ENCODE data around the gene PACC1.
"Not testable (repeated sequence)": the region's sequence is repeated elsewhere in the genome, so short reads cannot be mapped to it uniquely, and the experiment has no call there.

The PACC1 gene

GRCh38 chr1:212395678-212396437, 18.8 kb downstream of the PACC1 start:
- DNase-seq, result not testable (repeated sequence)

- DNase-seq, result no peak
Measured at GRCh38 chr1:212388985-212389716, 25.5 kb downstream of the PACC1 start.

GRCh38 chr1:212386029-212386428, 28.7 kb downstream of the PACC1 start:
- no peak for DNase-seq

- no peak for DNase-seq
Measured at GRCh38 chr1:212381397-212382035, 33.2 kb downstream of the PACC1 start.

GRCh38 chr1:212379366-212379765, 35.3 kb downstream of the PACC1 start:
- DNase-seq, result no peak

GRCh38 chr1:212377644-212378043, 37.0 kb downstream of the PACC1 start:
- DNase-seq, result no peak

GRCh38 chr1:212375986-212376385, 38.7 kb downstream of the PACC1 start:
- DNase-seq, result no peak

- peak in 2 of 4 experiments; percentile 2 to 11 for DNase-seq
Measured at GRCh38 chr1:212368073-212368484, 46.6 kb downstream of the PACC1 start.

- no peak for DNase-seq
Measured at GRCh38 chr1:212367474-212368072, 47.1 kb downstream of the PACC1 start.

GRCh38 chr1:212366901-212367300, 47.8 kb downstream of the PACC1 start:
- no peak for DNase-seq

- DNase-seq, result no peak
Measured at GRCh38 chr1:212364985-212365384, 49.7 kb downstream of the PACC1 start.

GRCh38 chr1:212359794-212360479, 54.7 kb downstream of the PACC1 start:
- no peak for DNase-seq

- DNase-seq, result no peak
Measured at GRCh38 chr1:212355230-212355969, 59.3 kb downstream of the PACC1 start.

GRCh38 chr1:212354464-212354863, 60.2 kb downstream of the PACC1 start:
- no peak for DNase-seq

GRCh38 chr1:212353181-212353580, 61.5 kb downstream of the PACC1 start:
- DNase-seq, result no peak

GRCh38 chr1:212351588-212352362, 62.9 kb downstream of the PACC1 start:
- no peak for DNase-seq

- no peak for DNase-seq
Measured at GRCh38 chr1:212346601-212347000, 68.1 kb downstream of the PACC1 start.

GRCh38 chr1:212344905-212345304, 69.8 kb downstream of the PACC1 start:
- DNase-seq, result no peak

- DNase-seq, result no peak
Measured at GRCh38 chr1:212341090-212341489, 73.6 kb downstream of the PACC1 start.

GRCh38 chr1:212329105-212329504, 85.6 kb downstream of the PACC1 start:
- DNase-seq, result no peak

- DNase-seq, result no peak
Measured at GRCh38 chr1:212328248-212328647, 86.4 kb downstream of the PACC1 start.

All from activated naive CD4-positive, alpha-beta T cell (primary cell).